SK-N-SH (cell line): ENCODE results near the gene BLOC1S6.

Source experiments
- PBX3 ChIP-seq: IDR thresholded peaks from 2 replicates; pipeline ENCODE4; 2012
- POLR2AphosphoS5 ChIP-seq: IDR thresholded peaks from 2 replicates; pipeline ENCODE4 v1.6.1; 2012; ENCODE audit warnings: low read depth, low read length
- RAD21 ChIP-seq: IDR thresholded peaks from 2 replicates; pipeline ENCODE4 v1.6.1; 2012; ENCODE audit warnings: mild to moderate bottlenecking, low read length
- REST ChIP-seq: IDR thresholded peaks from 2 replicates; pipeline ENCODE4 v1.6.1; 2012; ENCODE audit warnings: mild to moderate bottlenecking, low read depth, low read length, moderate library complexity
- TF ChIP-seq, protein P1 (sequence below): fragments of 200-600 bp; sonication (generic); IDR thresholded peaks from 2 replicates; pipeline ENCODE4 v1.6.1; 2017; ENCODE audit warnings: antibody characterized with exemption, mild to moderate bottlenecking, moderate library complexity
- TF ChIP-seq, protein P2 (sequence below): IDR thresholded peaks from 2 replicates; pipeline ENCODE4 v1.4.0; 2012; ENCODE audit warnings: low read depth

DNA sequence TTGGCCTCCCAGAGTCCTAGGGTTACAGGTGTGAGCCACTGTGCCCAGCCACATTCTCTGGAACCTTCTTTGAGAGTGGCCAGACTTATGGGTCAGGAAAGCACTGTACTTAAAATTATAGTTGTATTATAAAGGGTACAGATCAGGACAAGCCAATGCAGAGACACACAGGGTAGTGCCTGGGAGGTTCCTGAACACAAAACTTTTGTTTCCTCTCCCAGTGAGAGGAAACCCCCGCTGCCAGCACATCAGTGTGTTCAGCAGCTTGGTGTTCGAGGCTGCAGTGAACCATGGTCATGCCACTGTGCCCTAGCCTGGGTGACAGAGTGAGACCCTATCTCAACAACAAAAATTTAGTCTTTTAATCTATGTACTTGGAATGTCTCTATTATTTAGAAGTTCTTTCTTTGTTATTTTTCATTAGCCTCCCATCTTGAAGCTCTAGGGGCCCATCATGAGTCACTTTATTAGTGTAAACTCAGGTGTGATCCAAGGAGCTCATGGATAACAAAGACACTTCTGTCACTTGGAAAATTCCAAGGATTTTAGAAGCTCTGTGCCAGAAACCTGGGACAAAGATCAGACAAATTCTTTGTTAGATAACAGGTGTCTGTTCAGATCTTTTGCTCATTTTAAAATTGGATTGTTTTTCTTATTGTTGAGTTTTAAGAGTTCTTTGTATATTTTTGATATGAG lies 7.8 kb downstream of the BLOC1S6 start:
- TF ChIP-seq, protein P1, sequence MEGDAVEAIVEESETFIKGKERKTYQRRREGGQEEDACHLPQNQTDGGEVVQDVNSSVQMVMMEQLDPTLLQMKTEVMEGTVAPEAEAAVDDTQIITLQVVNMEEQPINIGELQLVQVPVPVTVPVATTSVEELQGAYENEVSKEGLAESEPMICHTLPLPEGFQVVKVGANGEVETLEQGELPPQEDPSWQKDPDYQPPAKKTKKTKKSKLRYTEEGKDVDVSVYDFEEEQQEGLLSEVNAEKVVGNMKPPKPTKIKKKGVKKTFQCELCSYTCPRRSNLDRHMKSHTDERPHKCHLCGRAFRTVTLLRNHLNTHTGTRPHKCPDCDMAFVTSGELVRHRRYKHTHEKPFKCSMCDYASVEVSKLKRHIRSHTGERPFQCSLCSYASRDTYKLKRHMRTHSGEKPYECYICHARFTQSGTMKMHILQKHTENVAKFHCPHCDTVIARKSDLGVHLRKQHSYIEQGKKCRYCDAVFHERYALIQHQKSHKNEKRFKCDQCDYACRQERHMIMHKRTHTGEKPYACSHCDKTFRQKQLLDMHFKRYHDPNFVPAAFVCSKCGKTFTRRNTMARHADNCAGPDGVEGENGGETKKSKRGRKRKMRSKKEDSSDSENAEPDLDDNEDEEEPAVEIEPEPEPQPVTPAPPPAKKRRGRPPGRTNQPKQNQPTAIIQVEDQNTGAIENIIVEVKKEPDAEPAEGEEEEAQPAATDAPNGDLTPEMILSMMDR: no peak
- TF ChIP-seq POLR2AphosphoS5 (no peak), RAD21 (no peak), REST (no peak), PBX3 (no peak)
- TF ChIP-seq, protein P2, sequence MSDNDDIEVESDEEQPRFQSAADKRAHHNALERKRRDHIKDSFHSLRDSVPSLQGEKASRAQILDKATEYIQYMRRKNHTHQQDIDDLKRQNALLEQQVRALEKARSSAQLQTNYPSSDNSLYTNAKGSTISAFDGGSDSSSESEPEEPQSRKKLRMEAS: no peak
